ENCODE measurements around the gene TMEM214.
"Not testable (repeated sequence)": the region's sequence is repeated elsewhere in the genome, so short reads cannot be mapped to it uniquely, and the experiment has no call there.

The TMEM214 gene

GRCh38 chr2:27071277-27071989 lies 38.7 kb downstream of the TMEM214 start, which contains the start of gene OST4:
OST4 (minus strand) TSS chr2:27071654.
- peak; percentile 91 to 94 for DNase-seq

- DNase-seq: peak; percentile 46 to 58
Measured at GRCh38 chr2:27071990-27072830, 39.4 kb downstream of the TMEM214 start.

GRCh38 chr2:27072920-27073319 lies 40.2 kb downstream of the TMEM214 start:
- no peak for DNase-seq

- DNase-seq: no peak
Measured at GRCh38 chr2:27073782-27074181, 41.0 kb downstream of the TMEM214 start.

GRCh38 chr2:27074738-27075565 lies 42.2 kb downstream of the TMEM214 start:
- DNase-seq: peak; percentile 37 to 48

GRCh38 chr2:27075566-27075871 lies 42.8 kb downstream of the TMEM214 start:
- DNase-seq: not testable (repeated sequence)

GRCh38 chr2:27076323-27076722 lies 43.6 kb downstream of the TMEM214 start:
- no peak for DNase-seq

GRCh38 chr2:27077231-27077630 lies 44.5 kb downstream of the TMEM214 start:
- DNase-seq: no peak

GRCh38 chr2:27078267-27079194 lies 45.8 kb downstream of the TMEM214 start, which contains the start of gene EMILIN1:
EMILIN1 (plus strand) TSS chr2:27078615; CDS start chr2:27079066, 451 bp downstream.
- no peak for DNase-seq

- DNase-seq: no peak
Measured at GRCh38 chr2:27079233-27080139, 46.7 kb downstream of the TMEM214 start.

- no peak for DNase-seq
Measured at GRCh38 chr2:27080140-27080469, 47.3 kb downstream of the TMEM214 start.

- no peak for DNase-seq
Measured at GRCh38 chr2:27080603-27080936, 47.8 kb downstream of the TMEM214 start.

GRCh38 chr2:27081984-27082772 lies 49.4 kb downstream of the TMEM214 start:
- no peak for DNase-seq

GRCh38 chr2:27082773-27083409 lies 50.1 kb downstream of the TMEM214 start:
- no peak for DNase-seq

GRCh38 chr2:27083410-27084296 lies 50.9 kb downstream of the TMEM214 start:
- DNase-seq: no peak

- no peak for DNase-seq
Measured at GRCh38 chr2:27084297-27085061, 51.7 kb downstream of the TMEM214 start.

- no peak for DNase-seq
Measured at GRCh38 chr2:27085062-27085672, 52.4 kb downstream of the TMEM214 start.
